ENCODE measurements around the gene SRCIN1.

DNA sequence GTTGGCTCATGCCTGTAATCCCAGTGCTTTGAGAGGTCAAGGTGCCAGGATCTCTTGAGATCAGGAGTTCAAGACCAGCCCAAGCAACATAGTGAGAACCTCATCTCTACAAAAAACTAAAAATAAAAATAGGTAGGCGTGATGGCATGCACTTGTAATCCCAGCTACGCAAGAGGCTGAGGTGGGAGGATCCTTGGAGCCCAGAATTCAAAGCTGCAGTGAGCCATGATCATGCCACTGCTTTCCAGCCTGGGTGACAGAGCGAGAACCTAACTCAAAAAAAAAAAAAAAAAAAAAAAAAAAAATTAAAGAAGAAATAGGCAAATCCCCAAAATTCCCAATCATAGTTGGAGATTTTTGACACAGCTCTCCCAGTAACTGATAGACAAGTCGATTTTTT is 32.2 kb upstream of the SRCIN1 start:
- TF ChIP-seq, protein P1, sequence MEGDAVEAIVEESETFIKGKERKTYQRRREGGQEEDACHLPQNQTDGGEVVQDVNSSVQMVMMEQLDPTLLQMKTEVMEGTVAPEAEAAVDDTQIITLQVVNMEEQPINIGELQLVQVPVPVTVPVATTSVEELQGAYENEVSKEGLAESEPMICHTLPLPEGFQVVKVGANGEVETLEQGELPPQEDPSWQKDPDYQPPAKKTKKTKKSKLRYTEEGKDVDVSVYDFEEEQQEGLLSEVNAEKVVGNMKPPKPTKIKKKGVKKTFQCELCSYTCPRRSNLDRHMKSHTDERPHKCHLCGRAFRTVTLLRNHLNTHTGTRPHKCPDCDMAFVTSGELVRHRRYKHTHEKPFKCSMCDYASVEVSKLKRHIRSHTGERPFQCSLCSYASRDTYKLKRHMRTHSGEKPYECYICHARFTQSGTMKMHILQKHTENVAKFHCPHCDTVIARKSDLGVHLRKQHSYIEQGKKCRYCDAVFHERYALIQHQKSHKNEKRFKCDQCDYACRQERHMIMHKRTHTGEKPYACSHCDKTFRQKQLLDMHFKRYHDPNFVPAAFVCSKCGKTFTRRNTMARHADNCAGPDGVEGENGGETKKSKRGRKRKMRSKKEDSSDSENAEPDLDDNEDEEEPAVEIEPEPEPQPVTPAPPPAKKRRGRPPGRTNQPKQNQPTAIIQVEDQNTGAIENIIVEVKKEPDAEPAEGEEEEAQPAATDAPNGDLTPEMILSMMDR (IDR thresholded peaks at IDR 0.05): no peak
- TF ChIP-seq POLR2A (IDR thresholded peaks at IDR 0.05): no peak
